GM23338 (cell line): ENCODE results near the gene ASB1. TPM values are rescaled to one million over a fixed set of nuclear protein-coding genes. Genes with fewer than 3 reads are reported as not detected.

Source experiments
- ATAC-seq: fragments of 200-7000 bp; cut with Tn5 transposase; 3 replicates; pipeline ENCODE4 v1.9.1; 2020
- DNase-seq: peaks from one replicate; pipeline ENCODE4 v3.0.0-alpha.2; 2015; ENCODE audit warnings: low spot score
- H2AFZ ChIP-seq: fragments of 200-600 bp; sonication (generic); 2 replicates; pipeline ENCODE4 v1.8.0; 2016; ENCODE audit warnings: antibody characterized with exemption, mild to moderate bottlenecking, moderate library complexity
- H3F3A ChIP-seq: fragments of 200-600 bp; sonication (generic); replicated peaks from 2 replicates; pipeline ENCODE4 v1.8.0; 2017; ENCODE audit warnings: antibody characterized with exemption, mixed run types, low read depth
- H3K27ac ChIP-seq: fragments of 200-600 bp; sonication (generic); 2 replicates; pipeline ENCODE4 v1.6.1; 2016; ENCODE audit warnings: low read depth
- H3K27me3 ChIP-seq: fragments of 200-600 bp; sonication (generic); 2 replicates; pipeline ENCODE4 v1.8.0; 2016; ENCODE audit warnings: mild to moderate bottlenecking, mixed run types, moderate library complexity; ENCODE audit not compliant: insufficient read depth
- H3K36me3 ChIP-seq: fragments of 200-600 bp; sonication (generic); 2 replicates; pipeline ENCODE4 v1.8.0; 2016; ENCODE audit warnings: mild to moderate bottlenecking; ENCODE audit not compliant: insufficient read depth
- H3K4me1 ChIP-seq: fragments of 200-600 bp; sonication (generic); 2 replicates; pipeline ENCODE4 v1.8.0; 2016; ENCODE audit warnings: mild to moderate bottlenecking, moderate library complexity; ENCODE audit not compliant: insufficient read depth
- H3K4me2 ChIP-seq: fragments of 200-600 bp; sonication (generic); 2 replicates; pipeline ENCODE4 v1.7.1; 2017; ENCODE audit warnings: mixed run types
- H3K4me3 ChIP-seq: fragments of 200-600 bp; sonication (generic); 2 replicates; pipeline ENCODE4 v1.6.1; 2016; ENCODE audit warnings: mixed run types
- H3K79me2 ChIP-seq: fragments of 200-600 bp; sonication (generic); replicated peaks from 2 replicates; pipeline ENCODE4 v1.8.0; 2017; ENCODE audit warnings: mild to moderate bottlenecking; ENCODE audit not compliant: insufficient read depth
- H3K9me2 ChIP-seq: fragments of 200-600 bp; sonication (generic); 2 replicates; pipeline ENCODE4 v1.8.0; 2017; ENCODE audit not compliant: insufficient read depth
- H4K20me1 ChIP-seq: fragments of 200-600 bp; sonication (generic); replicated peaks from 2 replicates; pipeline ENCODE4 v1.8.0; 2017; ENCODE audit warnings: mild to moderate bottlenecking; ENCODE audit not compliant: insufficient read depth
- H3K27ac Mint-ChIP-seq: 2 replicates; pipeline ENCODE4 v1.8.0; 2020; ENCODE audit warnings: inconsistent platforms, mild to moderate bottlenecking, moderate library complexity, mixed read lengths
- H3K27me3 Mint-ChIP-seq: 3 replicates; pipeline ENCODE4 v1.8.0; 2022; ENCODE audit warnings: low read depth, mild to moderate bottlenecking, moderate library complexity, mixed read lengths, inconsistent platforms; ENCODE audit not compliant: insufficient read depth, poor library complexity
- H3K36me3 Mint-ChIP-seq: 3 replicates; pipeline ENCODE4 v1.8.0; 2021; ENCODE audit warnings: low read depth, mild to moderate bottlenecking, inconsistent platforms, moderate library complexity, mixed read lengths
- H3K4me1 Mint-ChIP-seq: 3 replicates; pipeline ENCODE4 v1.8.0; 2020; ENCODE audit warnings: mild to moderate bottlenecking, inconsistent platforms, mixed read lengths
- H3K4me3 Mint-ChIP-seq: 3 replicates; pipeline ENCODE4 v1.8.0; 2021; ENCODE audit warnings: moderate library complexity, mild to moderate bottlenecking, inconsistent platforms, mixed read lengths
- H3K9me3 Mint-ChIP-seq: 3 replicates; pipeline ENCODE4 v1.8.0; 2020; ENCODE audit warnings: moderate library complexity, mild to moderate bottlenecking, inconsistent platforms, mixed read lengths
- CREB1 ChIP-seq: fragments of 250-450 bp; sonication (Bioruptor Pico); IDR thresholded peaks from 2 replicates; pipeline ENCODE4 v1.5.0; 2020; ENCODE audit warnings: low read depth, mild to moderate bottlenecking, moderate library complexity
- CTCF ChIP-seq, 2 experiments: fragments of 200-600 bp in 1 of 2; sonication (generic) in 1 of 2; conservative IDR thresholded peaks; 2 replicates each; pipeline versions ENCODE4 v1.5.1 to v1.6.1; 2016 to 2017; ENCODE audit warnings: antibody characterized with exemption in 2 of 2, low read depth in 2 of 2, mild to moderate bottlenecking in 2 of 2, moderate library complexity in 1 of 2
- ETS1 ChIP-seq: IDR thresholded peaks from 2 replicates; pipeline ENCODE4 v1.6.1; 2016; ENCODE audit warnings: antibody characterized with exemption
- EZH2 ChIP-seq: fragments of 200-600 bp; sonication (generic); IDR thresholded peaks from one replicate; pipeline ENCODE4 v1.8.0; 2017; ENCODE audit warnings: antibody characterized with exemption, mild to moderate bottlenecking, low read depth; ENCODE audit not compliant: unreplicated experiment
- JUNB ChIP-seq: IDR thresholded peaks from one replicate; pipeline ENCODE4 v1.6.1; 2016; ENCODE audit warnings: antibody characterized with exemption; ENCODE audit not compliant: unreplicated experiment
- REST ChIP-seq: IDR thresholded peaks from one replicate; pipeline ENCODE4 v1.6.1; 2018; ENCODE audit warnings: antibody characterized with exemption; ENCODE audit not compliant: unreplicated experiment
- STAT1 ChIP-seq: IDR thresholded peaks from one replicate; pipeline ENCODE4 v1.6.1; 2016; ENCODE audit warnings: antibody characterized with exemption; ENCODE audit not compliant: unreplicated experiment
- ZNF114 ChIP-seq: fragments of 250-450 bp; sonication (Bioruptor Pico); IDR thresholded peaks from 2 replicates; pipeline ENCODE4 v1.5.0; 2020; ENCODE audit warnings: mild to moderate bottlenecking, moderate library complexity
- ZNF331 ChIP-seq: fragments of 250-450 bp; sonication (Bioruptor Pico); IDR thresholded peaks from 2 replicates; pipeline ENCODE4 v1.5.0; 2020; ENCODE audit warnings: low read depth, mild to moderate bottlenecking, moderate library complexity
- polyA plus RNA-seq: library from polyadenylated mRNA; unstranded; fragments of >200 nt; fragmentation: Nextera tagmentation; extraction: Ambion mirVana; gene quantifications from 2 replicates; pipeline ENCODE4 v1.2.1, GENCODE V29; 2016
- total RNA-seq: library from RNA; depleted of rRNA; stranded (reverse); fragments of >200 nt; shearing (Covaris generic); gene quantifications from 2 replicates; pipeline ENCODE4 v1.2.3, GENCODE V29; 2014
- TF ChIP-seq, protein P1 (sequence below): fragments of 250-450 bp; sonication (Bioruptor Pico); IDR thresholded peaks from 2 replicates; pipeline ENCODE4 v1.5.0; 2020; ENCODE audit warnings: mild to moderate bottlenecking, moderate library complexity

The ASB1 gene
- total and polyA plus RNA-seq, 2 experiments from 2014 or later, result 21.5 to 23.9 TPM

DNA sequence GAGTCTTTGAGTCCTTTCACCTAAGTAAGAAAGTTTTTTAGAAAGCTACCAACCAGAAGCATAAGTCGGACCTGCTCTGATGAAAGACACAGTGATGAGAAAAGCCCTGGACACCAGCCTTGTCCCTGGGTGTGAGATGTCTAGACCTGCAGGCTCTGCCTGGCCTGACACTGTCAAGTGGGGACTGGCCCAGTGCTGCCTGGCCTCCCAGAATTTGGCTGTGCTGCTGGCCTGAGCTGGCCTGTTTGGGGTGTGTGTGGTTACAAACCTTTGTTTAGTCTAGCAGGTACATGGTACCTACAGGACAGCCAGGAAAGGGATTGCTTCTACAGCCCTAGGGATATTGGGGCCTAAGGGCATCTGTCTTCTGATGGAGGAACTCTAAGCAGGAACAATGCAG is 48.3 kb downstream of the ASB1 start (continued):
- TF ChIP-seq REST (no peak), CTCF (conservative IDR thresholded peaks at IDR 0.05; ENCODE audit: low read depth in 2 of 2) (no peak), EZH2 (no peak), ZNF114 (CRISPR knock-in tag) (no peak), ZNF331 (no peak), STAT1 (no peak), JUNB (no peak), CREB1 (no peak)

DNA sequence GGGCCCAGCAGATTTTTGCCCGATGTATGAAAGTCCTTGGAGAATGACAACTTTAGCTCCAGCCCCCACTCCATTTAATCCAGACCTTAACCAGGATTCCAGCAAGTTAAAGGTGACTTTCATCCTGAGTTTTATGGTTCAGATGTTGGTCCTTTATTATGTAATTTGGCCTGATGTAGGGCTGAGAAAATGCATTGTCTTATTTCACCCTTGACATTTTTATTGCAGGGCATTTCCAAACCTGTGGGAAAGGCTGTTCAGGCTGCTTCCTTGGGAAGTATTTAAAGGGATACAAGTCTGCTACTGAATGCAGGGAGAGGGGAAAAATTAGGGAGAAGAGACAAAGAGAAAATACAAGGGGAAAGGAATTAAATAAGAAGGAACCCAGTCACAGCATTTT is 48.8 kb downstream of the ASB1 start:
- Histone ChIP-seq H3K4me1 (peaks cover 6% of the 10 kb centered on the region), H3F3A (no peaks in the 10 kb centered on the region), H3K79me2 (no peaks in the 10 kb centered on the region), H3K27ac (no peak overlapping the region), H3K36me3 (no peaks in the 10 kb centered on the region; the same call in 1 of the 2 replicates), H4K20me1 (no peaks in the 10 kb centered on the region), H3K4me3 (no peak overlapping the region), H2AFZ (no peak overlapping the region), H3K4me2 (no peak overlapping the region), H3K27me3 (no peaks in the 10 kb centered on the region), H3K9me2 (no peaks in the 10 kb centered on the region)
- TF ChIP-seq, protein P1, sequence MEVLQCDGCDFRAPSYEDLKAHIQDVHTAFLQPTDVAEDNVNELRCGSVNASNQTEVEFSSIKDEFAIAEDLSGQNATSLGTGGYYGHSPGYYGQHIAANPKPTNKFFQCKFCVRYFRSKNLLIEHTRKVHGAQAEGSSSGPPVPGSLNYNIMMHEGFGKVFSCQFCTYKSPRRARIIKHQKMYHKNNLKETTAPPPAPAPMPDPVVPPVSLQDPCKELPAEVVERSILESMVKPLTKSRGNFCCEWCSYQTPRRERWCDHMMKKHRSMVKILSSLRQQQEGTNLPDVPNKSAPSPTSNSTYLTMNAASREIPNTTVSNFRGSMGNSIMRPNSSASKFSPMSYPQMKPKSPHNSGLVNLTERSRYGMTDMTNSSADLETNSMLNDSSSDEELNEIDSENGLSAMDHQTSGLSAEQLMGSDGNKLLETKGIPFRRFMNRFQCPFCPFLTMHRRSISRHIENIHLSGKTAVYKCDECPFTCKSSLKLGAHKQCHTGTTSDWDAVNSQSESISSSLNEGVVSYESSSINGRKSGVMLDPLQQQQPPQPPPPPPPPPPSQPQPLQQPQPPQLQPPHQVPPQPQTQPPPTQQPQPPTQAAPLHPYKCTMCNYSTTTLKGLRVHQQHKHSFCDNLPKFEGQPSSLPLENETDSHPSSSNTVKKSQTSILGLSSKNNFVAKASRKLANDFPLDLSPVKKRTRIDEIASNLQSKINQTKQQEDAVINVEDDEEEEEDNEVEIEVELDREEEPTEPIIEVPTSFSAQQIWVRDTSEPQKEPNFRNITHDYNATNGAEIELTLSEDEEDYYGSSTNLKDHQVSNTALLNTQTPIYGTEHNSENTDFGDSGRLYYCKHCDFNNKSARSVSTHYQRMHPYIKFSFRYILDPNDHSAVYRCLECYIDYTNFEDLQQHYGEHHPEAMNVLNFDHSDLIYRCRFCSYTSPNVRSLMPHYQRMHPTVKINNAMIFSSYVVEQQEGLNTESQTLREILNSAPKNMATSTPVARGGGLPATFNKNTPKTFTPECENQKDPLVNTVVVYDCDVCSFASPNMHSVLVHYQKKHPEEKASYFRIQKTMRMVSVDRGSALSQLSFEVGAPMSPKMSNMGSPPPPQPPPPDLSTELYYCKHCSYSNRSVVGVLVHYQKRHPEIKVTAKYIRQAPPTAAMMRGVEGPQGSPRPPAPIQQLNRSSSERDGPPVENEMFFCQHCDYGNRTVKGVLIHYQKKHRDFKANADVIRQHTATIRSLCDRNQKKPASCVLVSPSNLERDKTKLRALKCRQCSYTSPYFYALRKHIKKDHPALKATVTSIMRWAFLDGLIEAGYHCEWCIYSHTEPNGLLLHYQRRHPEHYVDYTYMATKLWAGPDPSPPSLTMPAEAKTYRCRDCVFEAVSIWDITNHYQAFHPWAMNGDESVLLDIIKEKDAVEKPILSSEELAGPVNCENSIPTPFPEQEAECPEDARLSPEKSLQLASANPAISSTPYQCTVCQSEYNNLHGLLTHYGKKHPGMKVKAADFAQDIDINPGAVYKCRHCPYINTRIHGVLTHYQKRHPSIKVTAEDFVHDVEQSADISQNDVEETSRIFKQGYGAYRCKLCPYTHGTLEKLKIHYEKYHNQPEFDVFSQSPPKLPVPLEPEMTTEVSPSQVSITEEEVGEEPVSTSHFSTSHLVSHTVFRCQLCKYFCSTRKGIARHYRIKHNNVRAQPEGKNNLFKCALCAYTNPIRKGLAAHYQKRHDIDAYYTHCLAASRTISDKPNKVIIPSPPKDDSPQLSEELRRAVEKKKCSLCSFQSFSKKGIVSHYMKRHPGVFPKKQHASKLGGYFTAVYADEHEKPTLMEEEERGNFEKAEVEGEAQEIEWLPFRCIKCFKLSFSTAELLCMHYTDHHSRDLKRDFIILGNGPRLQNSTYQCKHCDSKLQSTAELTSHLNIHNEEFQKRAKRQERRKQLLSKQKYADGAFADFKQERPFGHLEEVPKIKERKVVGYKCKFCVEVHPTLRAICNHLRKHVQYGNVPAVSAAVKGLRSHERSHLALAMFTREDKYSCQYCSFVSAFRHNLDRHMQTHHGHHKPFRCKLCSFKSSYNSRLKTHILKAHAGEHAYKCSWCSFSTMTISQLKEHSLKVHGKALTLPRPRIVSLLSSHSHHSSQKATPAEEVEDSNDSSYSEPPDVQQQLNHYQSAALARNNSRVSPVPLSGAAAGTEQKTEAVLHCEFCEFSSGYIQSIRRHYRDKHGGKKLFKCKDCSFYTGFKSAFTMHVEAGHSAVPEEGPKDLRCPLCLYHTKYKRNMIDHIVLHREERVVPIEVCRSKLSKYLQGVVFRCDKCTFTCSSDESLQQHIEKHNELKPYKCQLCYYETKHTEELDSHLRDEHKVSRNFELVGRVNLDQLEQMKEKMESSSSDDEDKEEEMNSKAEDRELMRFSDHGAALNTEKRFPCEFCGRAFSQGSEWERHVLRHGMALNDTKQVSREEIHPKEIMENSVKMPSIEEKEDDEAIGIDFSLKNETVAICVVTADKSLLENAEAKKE (CRISPR knock-in tag), result no peak
- TF ChIP-seq CTCF (conservative IDR thresholded peaks at IDR 0.05; ENCODE audit: low read depth in 2 of 2) (no peak), ETS1 (no peak), CREB1 (no peak), EZH2 (no peak), STAT1 (no peak), ZNF114 (CRISPR knock-in tag) (no peak)
- Mint-ChIP-seq H3K4me3 (no peak overlapping the region), H3K27ac (no peak overlapping the region), H3K27me3 (no peaks in the 10 kb centered on the region), H3K9me3 (peaks cover 38% of the 10 kb centered on the region), H3K4me1 (peaks cover 10% of the 10 kb centered on the region), H3K36me3 (peaks cover 2% of the 10 kb centered on the region)
- no peak for ATAC-seq
- no peak for DNase-seq
